HUES48 (cell line): Measurements from ENCODE around the gene TPST1.
"Not testable (repeated sequence)": the region's sequence is repeated elsewhere in the genome, so short reads cannot be mapped to it uniquely, and the experiment has no call there.

Source experiments
- H3K27ac ChIP-seq: one replicate; pipeline ENCODE4 v1.7.0; 2013; ENCODE audit warnings: low read depth, low read length, inconsistent platforms
- H3K27me3 ChIP-seq: 2 replicates; pipeline ENCODE4 v1.6.1; 2013; ENCODE audit warnings: mild to moderate bottlenecking, low read length; ENCODE audit not compliant: control insufficient read depth, insufficient read depth
- H3K36me3 ChIP-seq: 2 replicates; pipeline ENCODE4 v1.6.1; 2013; ENCODE audit warnings: low read length; ENCODE audit not compliant: control insufficient read depth, insufficient read depth
- H3K4me1 ChIP-seq: 2 replicates; pipeline ENCODE4 v1.6.1; 2013; ENCODE audit warnings: mild to moderate bottlenecking, low read length; ENCODE audit not compliant: control insufficient read depth, insufficient read depth
- H3K4me3 ChIP-seq: 2 replicates; pipeline ENCODE4 v1.5.1; 2013; ENCODE audit warnings: mild to moderate bottlenecking, low read depth, low read length
- H3K9ac ChIP-seq: 2 replicates; pipeline ENCODE4 v1.6.1; 2013; ENCODE audit warnings: mild to moderate bottlenecking, low read depth, low read length, moderate library complexity
- H3K9me3 ChIP-seq: 2 replicates; pipeline ENCODE4 v1.6.1; 2013; ENCODE audit warnings: low read length; ENCODE audit not compliant: control insufficient read depth, insufficient read depth

TPST1 gene

DNA sequence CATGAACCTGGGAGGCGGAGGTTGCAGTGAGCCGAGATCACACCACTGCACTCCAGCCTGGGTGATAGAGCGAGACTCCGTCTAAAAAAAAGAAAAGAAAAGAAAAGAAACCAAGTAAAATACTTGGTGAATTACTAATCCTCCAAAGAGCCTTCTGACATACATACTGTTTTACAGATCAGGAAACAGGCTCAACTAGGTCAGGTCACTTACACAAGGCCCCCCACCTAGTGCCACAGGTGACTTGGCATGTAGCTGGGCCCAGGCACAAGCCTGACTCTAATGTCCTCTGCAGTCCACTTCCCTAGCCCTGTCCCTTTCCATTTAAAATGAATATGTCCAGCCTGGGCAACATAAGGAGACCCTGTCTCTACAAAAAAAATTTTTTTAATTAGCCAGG is 157.0 kb downstream of the TPST1 start:
- no peak overlapping the region for H3K9ac ChIP-seq
- no peaks in the 10 kb centered on the region for H3K9me3 ChIP-seq
- no peak overlapping the region for H3K4me3 ChIP-seq
- no peak overlapping the region for H3K27ac ChIP-seq
- no peaks in the 10 kb centered on the region for H3K4me1 ChIP-seq
- no peaks in the 10 kb centered on the region for H3K27me3 ChIP-seq
- H3K36me3 ChIP-seq = no peaks in the 10 kb centered on the region

DNA sequence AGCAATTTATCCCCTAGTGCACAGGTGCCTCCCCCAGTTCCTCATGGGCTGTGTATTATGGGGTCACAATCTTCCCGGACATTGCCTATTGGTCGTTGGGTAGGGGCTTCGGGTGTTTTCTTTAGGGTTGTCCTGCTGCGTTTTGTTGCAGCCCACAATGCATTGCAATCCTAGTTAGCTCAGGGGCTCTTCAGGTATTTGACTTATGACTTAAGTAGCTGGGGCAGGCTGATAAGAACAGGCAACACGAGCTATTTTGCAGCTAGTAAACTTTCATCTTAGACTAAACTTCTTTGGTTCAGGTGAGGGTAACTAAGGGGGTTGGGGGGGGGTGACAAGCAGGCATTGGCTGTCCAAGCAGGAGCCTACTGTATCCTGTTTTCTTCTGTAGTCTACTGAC is 158.5 kb downstream of the TPST1 start:
- Histone ChIP-seq H3K36me3 (no peaks in the 10 kb centered on the region), H3K27me3 (no peaks in the 10 kb centered on the region), H3K9me3 (no peaks in the 10 kb centered on the region), H3K4me3 (no peak overlapping the region), H3K27ac (no peak overlapping the region), H3K4me1 (no peaks in the 10 kb centered on the region), H3K9ac (no peak overlapping the region)

DNA sequence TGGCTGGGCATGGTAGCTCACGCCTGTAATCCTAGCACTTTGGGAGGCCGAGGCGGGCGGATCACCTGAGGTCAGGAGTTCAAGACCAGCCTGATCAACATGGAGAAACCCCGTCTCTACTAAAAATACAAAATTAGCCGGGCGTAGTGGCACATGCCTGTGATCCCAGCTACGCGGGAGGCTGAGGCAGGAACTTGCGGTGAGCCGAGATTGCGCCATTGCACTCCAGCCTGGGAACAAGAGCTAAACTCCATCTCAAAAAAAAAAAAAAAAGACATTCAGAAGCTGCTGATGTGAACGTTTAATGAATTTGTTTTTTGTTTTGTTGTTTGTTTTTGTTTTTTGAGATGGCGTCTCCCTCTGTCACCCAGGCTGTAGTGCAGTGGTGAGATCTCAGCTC is 159.9 kb downstream of the TPST1 start:
- H3K27me3 ChIP-seq, H3K36me3 ChIP-seq, H3K4me3 ChIP-seq, H3K9me3 ChIP-seq, H3K4me1 ChIP-seq, H3K27ac ChIP-seq, H3K9ac ChIP-seq: not testable (repeated sequence)

DNA sequence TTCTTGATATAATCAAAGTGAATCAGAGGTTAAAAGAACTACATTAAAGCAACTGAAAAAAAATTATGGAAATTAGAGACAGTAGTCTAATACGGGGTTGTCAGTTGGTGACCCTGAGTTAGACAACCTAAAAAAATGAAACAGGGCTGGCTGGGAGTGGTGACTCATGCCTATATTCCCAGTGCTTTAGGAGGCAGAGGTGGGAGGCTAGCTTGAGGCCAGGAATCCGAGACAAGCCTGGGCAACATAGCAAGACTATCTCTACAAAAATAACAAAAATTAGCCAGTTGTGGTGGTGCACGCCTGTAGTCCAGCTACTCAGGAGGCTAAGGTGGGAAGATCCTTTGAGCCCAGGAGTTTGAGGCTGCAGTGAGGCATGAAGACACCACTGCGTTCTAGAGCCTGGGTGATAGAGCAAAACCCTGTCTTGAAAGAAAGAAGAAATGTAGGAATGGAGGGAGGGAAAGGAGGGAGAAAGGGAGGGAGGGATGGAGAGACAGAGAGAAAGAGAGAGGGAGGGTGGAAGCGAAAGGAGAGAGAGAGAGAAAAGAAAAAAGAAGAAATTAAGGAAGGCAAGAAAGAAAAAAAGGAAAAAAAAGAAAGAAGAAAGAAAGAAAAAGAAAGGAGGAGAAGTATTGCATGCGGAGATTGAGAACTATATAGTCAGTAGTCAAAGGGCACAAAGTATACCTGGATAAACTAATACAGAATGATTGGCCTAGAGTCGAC is 166.1 kb downstream of the TPST1 start:
- no peaks in the 10 kb centered on the region for H3K9me3 ChIP-seq
- no peaks in the 10 kb centered on the region for H3K36me3 ChIP-seq
- no peak overlapping the region for H3K9ac ChIP-seq
- H3K27ac ChIP-seq = no peak overlapping the region
- no peak overlapping the region for H3K4me3 ChIP-seq
- H3K27me3 ChIP-seq = no peaks in the 10 kb centered on the region
- H3K4me1 ChIP-seq = no peaks in the 10 kb centered on the region

DNA sequence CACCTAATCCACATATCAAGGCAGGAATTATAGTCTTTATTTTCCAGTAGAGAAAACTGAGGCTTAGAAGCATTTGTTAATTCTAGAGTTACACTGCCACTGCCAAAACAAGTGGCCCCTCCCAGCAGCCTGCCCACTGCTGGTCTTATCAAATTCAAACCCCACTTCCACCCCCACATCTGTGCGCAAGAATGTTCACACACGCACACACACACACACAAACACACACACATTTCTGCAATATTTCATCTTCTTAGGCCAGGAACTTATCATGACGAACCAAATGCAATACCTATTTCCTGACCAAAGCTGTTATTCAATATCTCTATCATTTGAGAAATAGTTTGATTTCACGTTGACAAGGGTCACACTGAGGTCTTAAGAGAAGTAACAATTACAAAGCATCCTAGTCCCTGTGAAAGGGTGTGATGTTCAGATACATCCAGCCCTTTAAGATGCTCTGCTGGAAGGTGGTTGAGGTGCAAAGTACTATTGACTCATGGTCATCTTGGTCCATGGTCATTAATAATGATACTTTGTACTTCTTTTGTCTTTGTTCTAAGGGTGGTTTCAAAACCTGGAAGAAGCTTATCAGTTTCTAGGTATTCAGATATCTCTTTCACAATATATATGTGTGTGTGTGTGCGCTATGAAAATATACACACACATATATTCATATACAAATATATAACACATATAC is 169.2 kb downstream of the TPST1 start:
- not testable (repeated sequence) for H3K27ac ChIP-seq, H3K4me3 ChIP-seq, H3K27me3 ChIP-seq, H3K9me3 ChIP-seq, H3K4me1 ChIP-seq, H3K9ac ChIP-seq
- H3K36me3 ChIP-seq = peaks cover 11% of the 10 kb centered on the region; the same call in 1 of the 2 replicates

DNA sequence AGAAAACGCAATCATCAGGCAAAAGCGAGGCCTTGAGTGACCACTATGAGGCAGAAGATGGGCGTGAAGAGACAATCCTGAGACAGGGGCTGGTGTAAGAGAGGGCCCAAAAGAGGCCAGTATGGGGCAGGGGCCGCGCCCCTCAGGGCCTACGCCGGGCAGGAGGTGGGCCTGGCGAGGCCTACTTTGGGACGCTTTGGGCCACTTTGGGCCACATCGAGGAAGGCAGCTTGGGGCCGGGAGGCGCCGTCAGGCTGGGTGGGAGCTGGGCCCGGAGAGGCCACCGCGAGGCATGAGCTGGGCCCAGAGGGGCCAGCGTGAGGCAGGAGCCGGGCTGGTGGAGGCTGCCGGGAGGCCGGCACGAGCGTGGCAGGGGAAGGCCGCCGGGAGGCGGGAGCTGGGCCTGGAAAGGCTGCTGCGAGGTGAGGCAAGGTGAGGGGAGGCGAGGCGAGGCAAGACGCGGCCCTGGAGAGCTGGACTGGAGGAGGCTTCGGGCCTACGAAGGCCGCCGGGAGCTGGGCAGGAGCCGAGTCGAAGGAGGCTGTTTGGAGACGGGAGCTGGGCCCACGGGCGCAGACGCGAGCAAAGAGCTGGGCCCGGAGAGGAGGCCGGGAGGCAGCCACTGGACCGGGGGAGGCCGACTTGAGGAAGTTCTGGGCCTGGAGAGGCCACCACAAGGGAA is 171.3 kb downstream of the TPST1 start:
- Histone ChIP-seq H3K9ac (no peak overlapping the region), H3K27me3 (no peaks in the 10 kb centered on the region), H3K4me3 (no peak overlapping the region), H3K4me1 (no peaks in the 10 kb centered on the region), H3K36me3 (peaks cover 14% of the 10 kb centered on the region; the same call in 1 of the 2 replicates), H3K9me3 (no peaks in the 10 kb centered on the region), H3K27ac (no peak overlapping the region)

DNA sequence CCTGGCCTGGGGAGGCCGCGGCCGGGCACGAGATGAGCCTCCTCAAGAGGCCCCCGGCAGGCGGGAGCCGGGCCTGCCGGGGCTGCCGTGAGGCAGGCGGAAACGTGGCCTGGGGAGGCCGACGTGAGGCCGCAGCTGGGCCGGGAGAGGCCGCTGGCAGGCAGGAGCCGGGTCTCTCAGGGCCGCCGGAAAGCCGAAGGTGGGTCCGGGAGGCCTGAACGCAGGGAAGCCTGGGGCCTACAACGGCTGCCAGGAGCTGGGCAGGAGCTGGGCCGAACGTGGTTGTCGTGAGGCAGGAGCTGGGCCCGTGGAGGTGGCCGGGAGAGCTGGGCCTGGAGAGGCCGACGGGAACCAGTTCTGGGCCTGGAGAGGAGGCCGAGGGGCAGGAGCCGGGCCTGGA is 171.9 kb downstream of the TPST1 start:
- no peaks in the 10 kb centered on the region for H3K9me3 ChIP-seq
- H3K9ac ChIP-seq = no peak overlapping the region
- H3K4me1 ChIP-seq = no peaks in the 10 kb centered on the region
- H3K27ac ChIP-seq = no peak overlapping the region
- H3K36me3 ChIP-seq = peaks cover 14% of the 10 kb centered on the region; the same call in 1 of the 2 replicates
- no peaks in the 10 kb centered on the region for H3K27me3 ChIP-seq
- no peak overlapping the region for H3K4me3 ChIP-seq

DNA sequence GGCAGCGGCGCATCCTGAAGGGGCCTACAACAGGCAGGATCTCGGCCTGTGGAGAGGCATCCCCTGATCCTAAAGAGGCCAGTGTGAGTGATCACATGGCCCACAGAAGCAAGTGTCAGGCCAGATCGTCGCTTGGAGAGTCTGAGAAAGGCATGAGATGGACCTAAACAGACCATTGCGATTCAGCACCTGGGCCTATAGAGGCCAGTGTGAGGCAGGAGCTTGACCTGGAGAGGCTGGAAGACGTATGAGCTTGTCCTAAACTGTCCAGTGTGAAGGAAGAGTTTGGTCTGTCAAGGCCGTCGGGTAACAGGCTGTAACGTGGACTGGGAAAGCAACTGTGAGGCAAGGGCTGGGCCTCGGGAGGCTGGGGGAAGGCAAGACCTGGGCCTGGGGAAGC is 172.6 kb downstream of the TPST1 start:
- Histone ChIP-seq H3K36me3 (peaks cover 14% of the 10 kb centered on the region; the same call in 1 of the 2 replicates), H3K27ac (no peak overlapping the region), H3K27me3 (no peaks in the 10 kb centered on the region), H3K4me1 (no peaks in the 10 kb centered on the region), H3K9ac (no peak overlapping the region), H3K9me3 (no peaks in the 10 kb centered on the region), H3K4me3 (no peak overlapping the region)

DNA sequence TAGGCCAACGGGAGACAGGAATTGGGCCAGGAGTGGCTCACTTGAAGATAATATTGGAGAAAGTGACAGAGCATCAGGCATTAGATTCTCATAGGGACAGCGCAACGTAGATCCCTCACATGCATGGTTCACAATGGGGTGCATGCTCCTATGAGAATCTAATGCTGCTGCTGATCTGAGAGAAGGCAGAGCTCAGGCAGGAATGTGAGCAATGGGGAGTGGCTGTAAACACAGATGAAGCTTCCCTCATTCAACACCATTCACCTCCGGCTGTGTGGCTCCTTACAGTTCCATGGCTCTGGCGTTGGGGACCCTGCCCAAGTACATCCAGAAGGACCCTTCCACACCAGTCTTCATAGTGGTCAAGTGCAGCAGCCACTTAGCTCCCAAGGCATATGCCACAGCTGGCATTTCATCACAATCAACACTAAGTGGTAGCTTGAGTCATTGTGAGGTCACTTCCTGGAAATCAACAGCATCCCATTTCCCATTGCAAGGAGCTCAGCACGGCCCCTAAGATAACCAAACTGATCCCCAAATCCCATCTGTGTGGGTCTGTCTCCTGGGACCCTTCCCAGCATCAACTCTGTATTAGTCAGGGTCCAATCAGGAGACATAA is 174.5 kb downstream of the TPST1 start:
- Histone ChIP-seq H3K36me3 (peaks cover 14% of the 10 kb centered on the region; the same call in 1 of the 2 replicates), H3K27ac (no peak overlapping the region), H3K9me3 (no peaks in the 10 kb centered on the region), H3K4me3 (no peak overlapping the region), H3K27me3 (no peaks in the 10 kb centered on the region), H3K9ac (no peak overlapping the region), H3K4me1 (no peaks in the 10 kb centered on the region)

DNA sequence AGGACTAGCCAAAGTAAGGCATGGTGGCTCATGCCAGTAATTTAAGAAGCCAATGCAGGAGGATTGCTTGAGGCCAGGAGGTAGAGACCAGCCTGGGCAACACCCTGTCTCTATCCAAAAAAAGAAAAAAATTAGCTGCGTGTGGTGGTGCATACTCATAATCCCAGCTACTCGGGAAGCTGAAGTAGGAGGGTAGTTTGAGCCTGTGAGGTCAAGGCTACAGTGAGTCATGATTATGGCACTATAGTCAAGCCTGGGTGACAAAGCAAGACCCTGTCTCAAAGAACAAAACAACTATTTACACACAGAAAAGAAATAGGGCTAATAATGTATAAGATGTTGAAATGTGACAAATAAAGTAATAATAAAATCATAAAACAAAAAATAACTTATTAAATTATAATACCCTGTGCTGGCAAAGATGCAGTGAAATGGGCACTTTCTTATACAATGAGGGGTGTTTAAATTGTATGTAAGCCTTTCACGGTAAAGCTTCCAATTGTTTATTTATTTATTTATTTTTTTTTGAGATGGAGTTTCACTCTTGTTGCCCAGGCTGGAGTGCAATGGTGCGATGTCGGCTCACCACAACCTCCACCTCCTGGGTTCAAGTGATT is 175.2 kb downstream of the TPST1 start:
- no peaks in the 10 kb centered on the region for H3K4me1 ChIP-seq
- no peak overlapping the region for H3K27ac ChIP-seq
- no peaks in the 10 kb centered on the region for H3K9me3 ChIP-seq
- no peak overlapping the region for H3K4me3 ChIP-seq
- peaks cover 14% of the 10 kb centered on the region; the same call in 1 of the 2 replicates for H3K36me3 ChIP-seq
- no peak overlapping the region for H3K9ac ChIP-seq
- H3K27me3 ChIP-seq = no peaks in the 10 kb centered on the region
